DMS114 treated with DMSO at 0.1 percent for 48 hours (cell line): ENCODE results near the gene FAM174C.
"Not testable (repeated sequence)": the region's sequence is repeated elsewhere in the genome, so short reads cannot be mapped to it uniquely, and the experiment has no call there.

ENCODE experiments used
- DNase-seq: peaks from one replicate; lab custom pipeline; 2025; ENCODE audit not compliant: unreplicated experiment; lab: John Stamatoyannopoulos, UW

The FAM174C gene

GRCh38 chr19:1317274-1318003 is 42.1 kb downstream of the FAM174C start:
- DNase-seq, result no peak

DNA sequence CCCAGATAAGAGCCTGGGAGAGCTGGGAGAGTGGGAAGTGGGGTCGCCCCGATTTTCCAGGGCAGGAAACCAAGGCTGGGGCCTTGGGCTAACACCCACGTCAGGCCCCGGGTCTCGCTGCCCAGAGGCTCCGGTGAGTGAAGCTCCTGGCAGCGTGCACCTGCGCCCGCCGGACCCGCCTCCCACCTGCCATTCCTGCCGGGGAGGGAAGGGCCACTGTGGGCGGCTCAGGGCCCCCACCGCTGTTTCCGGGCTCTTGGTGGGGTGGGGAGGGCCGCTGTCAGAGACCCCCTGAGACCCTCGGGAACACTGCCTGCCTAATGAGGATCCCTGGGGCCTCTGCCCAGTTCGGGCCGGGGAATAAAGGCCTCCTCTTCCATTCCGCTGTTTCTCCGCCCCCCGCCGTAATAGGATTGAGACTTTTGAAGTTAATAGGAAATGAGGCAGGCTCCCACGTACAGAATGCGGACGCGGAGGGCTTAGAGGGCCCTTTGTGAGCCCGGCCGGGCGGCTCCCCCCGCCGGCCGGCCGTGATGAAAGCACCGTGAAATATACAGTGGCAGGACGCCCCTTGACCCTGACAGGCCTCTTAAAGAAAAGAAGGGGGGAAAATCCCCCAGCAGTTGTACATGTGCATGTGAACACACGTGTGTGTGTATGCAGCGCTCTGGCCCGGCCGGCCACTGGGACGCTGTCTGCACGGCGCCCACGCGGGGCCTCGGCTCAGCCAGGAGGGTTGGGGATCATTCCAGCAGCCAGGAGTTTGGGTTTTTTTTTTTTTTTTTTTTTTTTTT is 43.5 kb downstream of the FAM174C start:
- DNase-seq, result no peak

GRCh38 chr19:1320282-1320650 is 44.9 kb downstream of the FAM174C start:
- not testable (repeated sequence) for DNase-seq

DNA sequence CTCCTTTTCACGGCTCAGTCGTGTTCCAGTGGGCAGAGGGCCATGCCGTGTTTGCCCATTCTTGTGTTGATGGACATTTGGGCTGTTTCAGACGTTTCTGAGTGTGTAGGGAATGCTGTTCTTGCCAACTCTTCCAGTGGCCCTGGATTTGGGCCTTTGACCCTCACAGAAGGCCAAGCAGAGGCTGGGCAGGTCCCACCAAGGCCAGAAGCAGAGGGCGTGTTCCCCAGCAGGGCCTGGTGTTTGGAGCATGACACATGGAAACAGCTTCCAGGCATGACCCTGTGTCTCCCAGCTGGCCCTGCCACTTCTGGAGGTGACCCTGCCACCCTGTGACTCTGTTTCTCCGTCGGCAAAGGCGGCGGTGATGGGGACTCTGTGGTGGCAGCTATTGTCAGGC is 46.2 kb downstream of the FAM174C start:
- DNase-seq, result no peak

- no peak for DNase-seq
These were observed 47.1 kb downstream of the FAM174C start for GRCh38 chr19:1322198-1322981.

DNA sequence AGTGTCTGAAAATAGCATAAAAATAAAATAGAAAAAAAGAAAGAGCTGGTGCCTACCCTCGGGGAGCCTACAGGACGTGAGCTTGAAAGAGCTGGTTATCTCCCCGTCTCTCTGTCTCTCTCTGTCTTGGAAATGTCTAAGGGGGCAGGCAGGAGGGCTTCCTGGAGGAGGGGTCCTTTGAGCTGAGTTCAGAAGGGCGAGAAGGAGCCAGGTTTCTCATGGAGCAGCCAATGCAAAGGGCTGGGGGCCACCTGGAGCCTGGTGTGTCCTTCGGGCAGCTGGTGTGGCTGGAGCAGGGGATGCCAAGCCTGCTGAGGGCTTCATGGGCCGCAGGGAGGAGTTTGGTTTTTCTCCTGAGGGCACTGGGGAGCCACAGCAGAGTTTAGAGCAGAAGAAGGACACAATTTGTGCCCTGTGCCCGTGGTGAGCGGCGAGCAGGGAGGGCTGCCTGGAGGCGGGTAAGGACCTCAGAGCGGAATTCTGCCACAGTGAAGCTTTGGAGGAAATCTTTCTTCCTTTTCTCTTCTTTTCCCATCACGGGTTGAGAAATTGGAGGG is 49.0 kb downstream of the FAM174C start:
- DNase-seq, result no peak

DNA sequence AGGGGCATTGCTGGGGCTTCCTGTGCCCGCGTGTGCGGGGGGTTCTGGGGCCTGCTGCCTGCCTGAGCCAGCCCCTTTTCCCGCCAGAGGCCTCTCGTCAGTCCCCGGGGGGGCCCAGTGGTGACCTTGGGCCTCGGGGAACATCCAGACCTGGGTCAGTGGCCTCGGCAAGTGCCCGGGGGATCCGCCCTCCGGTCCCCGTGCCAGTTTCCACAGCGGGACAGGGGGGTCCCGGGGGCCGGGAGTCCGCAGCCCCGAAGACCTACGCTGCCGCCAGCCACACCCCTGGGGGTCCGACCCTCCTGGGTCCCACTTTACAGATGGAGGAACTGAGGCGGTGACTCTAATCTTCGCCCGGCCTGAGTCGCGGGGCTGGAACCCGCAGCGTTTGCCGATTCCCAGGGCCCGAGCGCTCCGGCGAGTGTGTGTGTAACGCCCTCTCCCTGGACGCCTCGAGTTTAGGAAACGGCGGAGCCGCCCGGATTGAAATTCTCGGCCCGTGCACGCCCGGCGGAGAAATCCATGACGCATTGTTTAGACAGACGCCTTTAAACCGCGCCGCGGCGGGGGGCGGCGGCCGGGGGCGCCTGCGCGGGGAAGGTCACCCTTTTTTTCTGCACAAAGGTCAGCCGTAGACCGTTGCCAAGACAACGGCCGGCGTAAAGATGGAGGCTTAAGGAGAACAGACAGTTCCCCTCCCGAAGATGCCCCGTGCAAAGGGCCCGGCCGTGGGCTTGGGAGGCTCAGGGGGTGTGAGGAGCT is 49.7 kb downstream of the FAM174C start:
- no peak for DNase-seq

DNA sequence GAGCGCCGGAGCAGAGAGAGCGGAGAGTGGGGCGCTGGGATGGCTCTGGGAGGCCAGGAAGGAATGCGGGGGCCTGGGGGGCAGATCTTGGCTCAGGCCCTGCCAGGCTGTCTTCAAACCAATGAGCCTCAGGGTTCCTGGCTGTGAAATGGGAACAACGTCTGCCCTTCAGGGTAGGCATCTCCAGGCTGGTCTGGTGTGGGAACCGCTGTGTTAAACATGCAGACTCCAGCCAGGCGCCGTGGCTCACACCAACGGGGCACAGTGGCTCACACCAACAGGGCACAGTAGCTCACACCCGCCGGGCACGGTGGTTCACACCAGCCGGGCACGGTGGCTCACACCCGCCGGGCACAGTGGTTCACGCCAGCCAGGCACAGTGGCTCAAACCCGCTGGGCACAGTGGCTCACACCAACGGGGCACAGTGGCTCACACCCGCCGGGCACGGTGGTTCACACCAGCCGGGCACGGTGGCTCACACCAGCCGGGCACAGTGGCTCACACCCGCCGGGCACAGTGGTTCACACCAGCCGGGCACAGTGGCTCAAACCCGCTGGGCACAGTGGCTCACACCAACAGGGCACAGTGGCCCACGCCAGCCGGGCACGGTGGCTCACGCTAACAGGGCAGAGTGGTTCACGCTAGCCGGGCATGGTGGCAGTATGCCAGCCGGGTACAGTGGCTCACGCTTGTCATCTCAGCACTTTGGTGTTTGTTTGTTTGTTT is 50.4 kb downstream of the FAM174C start:
- DNase-seq, result no peak

- no peak for DNase-seq
These were observed 51.8 kb downstream of the FAM174C start for GRCh38 chr19:1327125-1327524.
